HG02970 (cell line): ENCODE data around the gene HOXC12.

Source experiments
- ATAC-seq: cut with Tn5 transposase; IDR thresholded peaks from one replicate; pipeline ENCODE4 v1.9.1; 2021; ENCODE audit warnings: mild to moderate bottlenecking, moderate library complexity, moderate number of reproducible peaks; ENCODE audit not compliant: unreplicated experiment, low FRiP score

The HOXC12 gene

DNA sequence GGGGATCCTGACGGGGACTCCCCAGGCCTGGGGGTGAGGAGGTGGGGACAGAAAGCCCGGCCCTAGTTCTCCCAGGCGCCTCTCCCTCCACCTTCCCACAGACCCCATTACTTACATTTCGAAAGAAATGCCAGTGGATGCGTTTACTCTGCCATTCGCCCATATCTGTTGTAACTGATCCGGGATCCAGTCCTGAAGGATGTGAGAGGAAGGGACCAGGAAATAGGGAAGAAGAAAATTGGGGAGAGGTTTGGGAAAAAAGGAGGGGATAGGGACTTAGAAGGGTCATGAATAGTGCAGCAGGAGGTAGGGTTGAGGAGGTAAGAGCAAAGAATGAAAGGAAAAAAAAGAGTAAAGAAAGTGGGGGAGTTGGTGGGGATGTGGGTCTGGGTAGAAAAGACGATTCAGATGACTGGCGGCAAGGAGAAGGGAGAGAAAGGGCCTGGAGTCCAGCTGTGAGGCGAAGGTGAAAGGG is 1.1 kb downstream of the HOXC12 start:
- no peak for ATAC-seq

DNA sequence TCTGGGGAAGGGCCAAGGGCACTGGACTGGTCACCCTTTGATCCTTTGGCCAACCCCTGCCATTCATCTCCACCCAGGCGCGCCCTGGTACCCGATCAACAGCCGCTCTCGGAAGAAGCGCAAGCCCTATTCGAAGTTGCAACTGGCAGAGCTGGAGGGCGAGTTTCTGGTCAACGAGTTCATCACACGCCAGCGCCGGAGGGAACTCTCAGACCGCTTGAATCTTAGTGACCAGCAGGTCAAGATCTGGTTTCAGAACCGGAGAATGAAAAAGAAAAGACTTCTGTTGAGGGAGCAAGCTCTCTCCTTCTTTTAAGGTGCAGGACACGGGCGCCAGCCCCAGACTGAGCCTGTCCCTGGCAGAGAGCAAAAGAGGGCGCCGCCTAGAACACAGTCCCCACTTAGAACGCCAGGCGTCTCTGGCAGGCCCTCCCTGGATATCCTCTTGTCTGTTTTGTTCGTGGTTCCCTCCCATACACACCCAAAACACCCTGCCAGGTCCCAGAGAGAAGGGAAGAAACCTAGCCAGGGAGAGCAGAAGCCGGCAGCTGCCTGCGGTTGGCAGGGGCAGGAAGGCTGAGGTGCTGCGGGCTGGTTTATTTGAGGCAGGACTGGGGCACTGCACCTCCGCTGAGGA is 1.7 kb downstream of the HOXC12 start:
- no peak for ATAC-seq

DNA sequence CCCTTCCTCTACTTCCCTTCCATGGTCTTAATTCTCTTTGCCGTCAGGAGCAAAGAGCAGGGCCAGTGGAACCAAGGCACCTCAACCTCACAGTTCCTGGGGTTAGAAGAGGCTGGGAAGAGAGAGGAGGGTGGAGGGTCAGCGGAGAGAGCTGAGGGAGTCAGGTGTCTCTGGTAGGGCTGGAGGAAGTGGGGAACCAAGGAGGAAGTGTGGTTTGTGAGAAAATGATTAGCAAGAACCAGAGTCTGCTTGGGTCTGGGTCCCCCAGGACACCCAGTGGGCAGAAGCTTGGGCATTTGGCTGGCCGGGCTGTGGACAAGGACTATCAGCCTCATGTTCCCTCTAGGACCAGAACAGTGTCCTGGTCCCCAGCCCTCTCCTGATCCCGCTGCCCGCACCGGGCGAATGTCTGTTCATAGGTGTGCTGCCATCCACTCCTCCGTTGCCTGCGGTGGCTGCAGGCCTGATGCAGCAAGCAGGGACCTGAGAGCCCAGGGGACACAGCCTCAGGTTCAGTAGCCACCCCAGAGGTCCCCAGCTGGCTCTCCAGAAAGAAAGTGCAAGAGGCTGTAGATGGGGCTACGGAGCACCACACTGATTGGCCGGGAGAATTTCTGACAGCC is 2.3 kb downstream of the HOXC12 start:
- ATAC-seq, result no peak

DNA sequence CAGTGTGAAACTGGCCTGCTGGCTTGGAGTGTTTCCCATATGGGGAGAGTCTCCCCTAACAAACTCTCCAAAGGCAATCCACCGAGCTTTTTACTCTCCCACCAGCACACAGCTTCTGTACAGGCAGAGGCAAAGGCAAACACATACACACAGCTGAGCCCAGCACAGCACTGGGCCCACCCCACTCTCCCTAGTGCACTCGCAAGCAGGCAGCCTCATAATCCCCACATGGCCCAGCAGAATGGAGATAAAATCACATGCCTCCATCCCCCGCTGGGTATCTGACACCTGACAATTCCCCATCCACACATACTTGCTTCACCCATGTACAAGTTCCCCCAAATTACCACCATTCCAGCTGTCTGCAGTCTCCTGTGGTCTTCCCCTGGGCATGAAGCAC is 3.4 kb downstream of the HOXC12 start:
- no peak for ATAC-seq

DNA sequence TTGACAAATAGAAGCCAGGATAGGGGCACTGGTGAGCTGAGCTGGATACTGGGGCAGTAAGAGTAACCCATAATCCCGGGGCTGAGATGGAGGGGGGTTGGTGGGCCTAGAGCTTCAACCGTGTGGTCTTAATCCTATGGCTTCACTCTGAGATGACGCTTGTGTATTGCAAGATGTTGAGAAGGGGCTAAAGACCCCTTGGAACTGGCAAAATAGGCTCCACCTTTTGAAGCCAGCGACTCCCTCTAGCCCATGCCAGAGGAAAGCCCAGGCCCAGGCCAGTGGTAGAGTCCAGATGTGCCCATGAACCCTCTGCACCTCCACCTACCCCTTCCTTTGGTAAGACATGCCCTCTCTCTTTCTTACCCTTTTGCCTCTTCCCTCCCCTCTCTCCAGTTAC is 4.6 kb downstream of the HOXC12 start:
- no peak for ATAC-seq

DNA sequence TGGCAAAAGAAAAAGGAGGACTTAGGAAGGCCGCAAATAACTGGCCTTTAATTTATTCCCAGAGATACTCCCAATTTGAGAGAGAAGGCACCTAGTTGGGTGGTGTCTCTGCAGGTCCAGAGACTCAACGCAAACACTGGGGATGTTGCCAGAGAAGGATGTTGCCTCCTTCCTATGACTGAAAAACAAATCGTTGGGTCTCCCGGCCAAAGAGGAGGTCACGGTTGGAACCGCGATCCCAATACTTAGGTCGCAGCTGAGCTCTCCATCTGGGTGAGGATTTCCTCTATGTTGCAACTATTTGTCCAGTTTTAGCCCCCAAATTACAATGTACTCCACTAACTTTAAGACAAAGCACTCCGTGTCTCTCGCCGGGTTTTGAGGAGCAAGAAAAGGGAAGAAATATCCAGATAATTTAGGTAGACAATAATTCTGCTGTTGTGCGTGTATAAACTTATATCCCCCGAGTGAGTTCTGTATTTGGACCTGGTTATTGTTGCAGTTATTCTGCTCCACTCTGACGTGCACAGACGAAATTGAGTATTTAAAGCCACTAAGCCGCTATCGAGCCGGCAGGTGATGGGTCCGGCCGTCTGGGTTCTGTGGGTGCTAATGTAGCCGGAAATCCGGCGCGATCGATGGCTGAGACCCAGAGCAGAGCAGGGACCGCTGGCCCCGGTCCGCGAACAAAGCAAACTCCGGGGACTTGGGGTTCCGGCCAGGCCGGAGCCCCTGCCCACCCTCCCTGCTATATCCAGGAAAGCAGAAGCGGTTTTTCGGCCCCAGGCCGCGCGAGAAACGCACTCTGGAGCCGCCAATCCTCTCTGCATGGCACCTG is 5.7 kb downstream of the HOXC12 start:
- no peak for ATAC-seq

DNA sequence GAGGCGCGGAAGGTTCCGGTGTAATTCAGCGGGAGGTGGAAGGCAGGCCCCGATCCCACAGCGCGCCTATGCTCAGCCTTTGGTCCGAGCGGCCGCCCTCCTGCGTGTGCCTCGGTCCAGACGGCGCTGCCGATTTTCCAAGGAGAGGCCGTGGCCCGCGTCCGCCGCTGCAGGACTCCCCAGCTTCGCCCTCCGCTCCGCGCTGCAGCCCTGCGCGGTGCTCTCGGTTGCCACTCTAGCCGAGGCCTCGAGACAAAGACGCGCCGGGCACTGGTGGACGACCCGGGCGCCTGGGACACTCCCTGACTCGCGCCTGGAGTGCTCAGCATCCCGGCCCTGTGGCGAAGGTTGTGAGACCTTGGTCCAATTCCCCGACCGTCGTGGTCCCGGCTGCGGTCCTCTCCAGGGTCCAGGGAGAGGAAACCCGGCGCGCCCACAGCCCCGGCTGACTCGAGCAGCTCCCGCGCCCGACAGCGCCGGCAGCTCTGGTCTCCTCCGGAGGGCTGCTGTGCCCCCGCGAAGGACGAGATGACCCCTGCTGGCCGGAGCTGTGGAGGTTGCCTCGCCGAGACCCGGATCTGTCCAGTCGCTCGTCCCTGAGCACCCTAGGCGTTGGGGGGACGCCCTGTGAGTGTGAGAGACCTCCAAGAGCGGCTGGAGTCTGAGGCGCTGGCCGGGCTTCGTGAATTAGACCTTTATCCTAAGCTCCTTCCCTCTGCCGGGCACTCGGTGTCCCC is 6.5 kb downstream of the HOXC12 start:
- ATAC-seq, result no peak

DNA sequence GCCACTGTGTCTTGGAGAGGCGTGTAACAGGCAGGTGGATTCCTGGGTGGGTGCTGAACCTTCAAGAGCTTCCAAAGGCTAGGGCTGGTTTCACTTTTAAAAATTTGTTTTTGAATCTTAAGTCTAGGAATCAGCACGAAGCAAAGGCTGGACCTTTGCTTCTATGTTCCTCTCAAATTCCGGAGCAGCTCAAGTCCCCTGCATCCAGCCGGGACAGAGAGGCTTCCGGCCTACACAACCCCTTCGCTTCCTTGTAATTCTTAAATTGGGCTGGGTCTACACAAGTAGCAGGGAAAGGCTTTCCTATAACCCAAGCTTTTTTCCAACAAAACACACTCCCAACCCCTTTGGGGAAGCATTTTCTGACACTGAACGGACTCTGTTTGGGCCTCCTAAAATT is 8.3 kb downstream of the HOXC12 start:
- ATAC-seq, result no peak

DNA sequence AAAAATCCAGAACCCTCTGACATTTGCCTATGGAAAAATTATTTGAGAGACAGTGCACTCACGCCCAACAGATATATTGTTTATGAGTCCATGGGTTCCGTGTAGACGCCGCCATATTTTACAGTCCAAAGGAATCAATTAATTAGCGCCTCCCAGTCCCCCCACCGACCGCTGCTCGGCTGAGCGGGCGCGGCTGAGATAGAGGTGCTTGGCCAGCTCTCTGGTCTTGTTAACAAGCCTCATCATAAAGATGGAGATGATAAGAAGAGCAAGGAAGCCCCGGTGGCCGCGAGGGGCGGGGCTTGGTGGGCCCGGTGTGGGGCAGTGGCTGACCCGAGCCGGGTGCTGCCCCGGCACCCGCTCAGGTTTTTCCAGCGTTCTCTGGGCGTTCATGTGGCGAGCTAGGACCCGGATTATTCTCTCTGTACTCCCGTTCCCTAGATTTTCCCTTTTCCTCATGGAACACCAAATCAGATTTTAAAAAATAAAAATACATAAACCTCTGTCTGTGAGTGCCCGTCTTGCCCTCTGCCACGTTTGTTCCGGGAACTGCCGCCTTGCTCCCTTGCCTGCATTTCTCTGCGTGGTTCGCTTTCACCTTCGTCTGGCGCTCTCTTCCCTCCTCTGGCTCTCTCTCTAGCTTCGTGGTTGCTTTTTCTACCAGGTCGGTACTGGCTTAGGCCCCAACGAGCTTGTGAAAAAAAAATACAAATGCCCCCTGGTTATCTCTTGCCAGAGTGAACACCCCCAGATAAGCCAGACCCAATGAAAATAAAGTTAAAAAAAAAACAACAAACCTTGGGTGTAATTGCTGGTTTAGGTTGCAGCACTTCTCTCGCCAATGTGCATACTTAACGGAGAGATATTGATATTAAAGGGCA is 9.0 kb downstream of the HOXC12 start:
- ATAC-seq, result no peak

DNA sequence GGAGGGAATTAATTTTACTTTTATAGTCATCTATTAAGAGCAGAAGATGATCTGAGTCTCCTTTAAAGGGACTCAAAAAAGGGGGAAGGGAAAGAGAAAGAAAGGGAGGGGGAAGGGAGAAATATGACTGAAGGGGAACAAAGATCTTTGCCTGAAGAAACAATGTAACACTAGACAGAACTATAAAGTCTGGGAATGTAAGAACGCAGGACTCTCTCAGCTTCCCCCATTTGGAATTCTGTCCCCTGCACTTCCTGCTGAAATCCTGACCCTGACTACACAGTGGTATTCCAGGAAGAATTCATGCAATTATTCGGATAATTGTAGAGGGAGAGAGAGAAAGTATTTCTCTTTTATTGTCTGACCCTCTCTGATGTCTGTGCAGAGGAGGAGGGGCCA is 9.6 kb downstream of the HOXC12 start:
- ATAC-seq, result no peak

DNA sequence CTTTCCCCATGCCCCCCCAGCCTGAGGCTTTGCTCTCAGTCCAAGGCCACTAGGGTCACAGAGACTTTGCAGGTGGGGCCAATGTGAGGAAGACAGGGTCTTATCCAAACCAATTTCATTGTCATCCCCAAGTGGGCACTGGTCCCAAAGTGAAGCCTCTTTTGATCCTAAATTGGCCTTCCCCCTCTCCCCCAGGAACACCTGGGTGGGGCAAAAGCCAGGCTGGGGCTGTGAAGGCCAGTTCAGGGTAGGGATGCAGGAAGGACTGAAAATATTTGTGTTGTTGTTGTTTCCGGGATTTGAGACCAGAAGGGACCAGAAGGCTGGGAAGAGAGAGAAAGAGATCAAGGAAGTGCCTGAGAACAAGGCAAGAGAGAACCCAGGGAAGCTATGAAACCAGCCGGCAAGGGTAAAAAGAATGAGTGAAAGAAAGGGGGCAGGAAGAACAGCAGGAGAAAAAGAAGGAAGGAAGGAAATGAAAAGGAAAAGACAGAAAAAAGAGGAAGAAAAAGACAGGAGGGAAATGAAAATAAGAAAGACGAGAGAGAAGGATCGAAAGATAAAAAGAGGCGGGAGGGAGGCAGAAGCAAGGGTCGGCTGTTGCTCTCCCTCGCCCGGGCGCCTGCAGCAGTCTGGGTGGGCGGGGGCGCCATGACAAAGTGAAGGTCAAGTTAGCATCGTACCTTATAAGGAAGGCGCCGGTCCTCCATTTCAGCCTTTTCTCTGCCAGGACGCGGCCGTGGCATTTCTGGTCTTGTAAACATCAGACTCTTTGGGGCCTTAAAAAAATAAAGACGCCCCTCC is 10.8 kb downstream of the HOXC12 start:
- no peak for ATAC-seq

DNA sequence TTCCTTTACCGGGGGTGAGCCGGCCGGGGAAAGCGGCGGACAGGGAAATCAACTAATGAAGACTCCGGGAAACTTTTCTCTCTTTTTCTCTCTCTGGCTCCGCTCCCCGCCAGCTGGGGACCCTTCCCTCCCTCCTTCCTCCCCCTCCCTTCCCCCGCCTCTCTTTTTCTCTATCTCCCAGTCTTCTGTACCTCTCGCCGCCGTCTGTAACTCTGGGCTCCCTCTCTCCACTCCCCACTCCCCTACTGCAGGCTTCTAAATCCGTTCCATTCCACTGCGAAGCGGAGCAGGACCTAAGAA is 11.3 kb downstream of the HOXC12 start:
- no peak for ATAC-seq

DNA sequence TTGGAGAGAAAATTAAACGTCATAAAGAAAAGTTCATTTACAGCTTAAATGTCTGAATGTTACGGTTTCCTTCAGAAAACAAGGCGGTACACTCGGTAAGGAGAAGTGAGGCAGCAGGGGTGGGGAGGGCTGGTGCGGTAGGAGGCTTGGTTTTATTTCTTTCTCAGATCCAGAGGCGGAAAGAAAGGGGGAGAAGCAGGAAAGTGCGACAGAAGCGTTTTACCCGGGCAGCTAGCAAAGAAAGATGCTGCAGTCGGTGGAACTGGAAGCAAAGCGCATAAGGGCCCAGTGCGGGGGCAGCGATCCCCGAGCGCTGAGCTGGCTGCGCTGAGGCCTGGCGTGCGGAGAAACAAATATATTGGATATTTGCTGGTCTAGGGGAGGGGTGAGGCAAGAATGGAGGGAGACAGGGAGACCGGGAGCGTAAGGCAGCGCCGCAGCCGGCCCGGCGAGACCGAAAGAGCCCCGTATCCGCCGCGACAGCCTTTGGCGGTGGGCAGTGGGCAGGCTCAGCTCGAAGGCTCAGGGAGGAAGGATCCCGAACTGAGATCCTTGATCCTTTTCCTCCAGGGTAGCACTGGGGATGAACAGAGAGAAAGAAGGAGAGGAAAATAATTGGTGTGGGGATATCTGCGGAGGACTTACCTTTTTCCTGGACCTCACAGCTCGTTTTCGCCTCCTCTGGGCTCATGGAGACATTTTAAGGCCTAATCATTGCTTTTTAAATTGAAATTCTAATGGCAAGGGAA is 11.9 kb downstream of the HOXC12 start:
- ATAC-seq, result no peak

DNA sequence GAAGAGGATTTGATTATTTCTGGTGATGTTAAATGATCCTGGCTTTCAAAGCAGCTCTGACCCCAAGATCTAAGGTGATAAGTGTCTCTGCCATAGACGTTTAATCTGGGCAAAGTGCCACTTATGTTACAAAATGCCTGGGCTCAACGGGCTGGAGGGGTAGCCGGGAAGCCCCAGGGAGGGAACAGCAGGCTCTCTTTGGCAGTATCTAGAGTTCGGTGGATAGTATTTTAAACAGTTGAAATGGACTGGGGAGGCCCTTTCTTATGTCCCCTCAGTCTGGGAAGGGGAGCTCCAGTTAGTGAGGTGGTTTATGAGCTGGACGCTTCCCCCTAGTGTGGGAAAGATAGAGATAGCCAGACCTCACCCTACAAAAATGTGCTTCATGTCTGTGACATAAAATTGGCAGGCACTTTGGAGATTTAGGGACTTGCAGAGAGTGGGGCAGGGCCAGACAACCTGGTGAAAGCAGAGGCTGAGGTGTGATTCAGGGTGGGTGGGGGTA is 12.8 kb downstream of the HOXC12 start:
- ATAC-seq, result no peak

DNA sequence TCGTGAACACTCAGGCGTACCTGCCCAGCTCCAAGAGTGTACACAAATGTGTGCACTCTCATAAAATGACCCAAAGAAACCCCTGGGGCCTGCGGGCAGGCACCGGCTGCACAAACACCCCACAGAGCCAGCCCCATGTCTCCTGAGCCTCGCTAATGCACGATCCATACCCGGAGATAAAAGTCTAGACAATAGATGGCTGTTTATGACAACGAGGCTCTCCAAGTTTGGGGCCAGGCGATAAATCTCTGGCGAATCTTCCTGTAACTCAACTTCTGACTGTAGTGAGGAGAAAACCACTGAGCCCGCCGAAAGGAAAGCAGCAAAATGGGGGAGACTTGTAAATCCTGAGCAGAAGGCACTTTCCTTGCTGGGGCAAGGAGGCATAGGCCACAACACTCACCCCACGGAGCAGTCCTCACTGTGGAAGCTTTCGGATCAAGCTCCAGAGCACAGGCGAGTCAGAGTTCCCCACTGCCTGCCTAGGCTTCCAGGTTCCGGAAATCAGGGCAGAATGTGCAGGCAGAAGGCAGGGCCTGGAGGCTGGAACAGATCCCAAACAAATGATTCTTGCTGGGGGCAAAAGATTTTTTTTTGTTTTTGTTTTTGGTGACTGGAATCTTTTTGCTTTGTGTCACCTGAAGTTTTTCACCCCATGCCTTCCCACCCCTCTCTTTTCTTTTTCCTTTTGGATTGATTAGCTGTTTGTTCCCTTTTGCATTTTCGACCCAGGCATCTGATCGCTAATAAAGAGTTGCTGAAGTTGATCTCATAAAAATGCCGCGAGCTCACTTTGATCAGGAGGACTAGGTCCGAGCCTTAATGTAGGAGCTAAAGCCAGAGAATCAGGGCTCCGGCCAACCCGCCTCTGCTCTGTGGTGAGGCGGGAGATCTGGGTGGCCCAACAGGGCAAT is 13.8 kb downstream of the HOXC12 start:
- no peak for ATAC-seq

DNA sequence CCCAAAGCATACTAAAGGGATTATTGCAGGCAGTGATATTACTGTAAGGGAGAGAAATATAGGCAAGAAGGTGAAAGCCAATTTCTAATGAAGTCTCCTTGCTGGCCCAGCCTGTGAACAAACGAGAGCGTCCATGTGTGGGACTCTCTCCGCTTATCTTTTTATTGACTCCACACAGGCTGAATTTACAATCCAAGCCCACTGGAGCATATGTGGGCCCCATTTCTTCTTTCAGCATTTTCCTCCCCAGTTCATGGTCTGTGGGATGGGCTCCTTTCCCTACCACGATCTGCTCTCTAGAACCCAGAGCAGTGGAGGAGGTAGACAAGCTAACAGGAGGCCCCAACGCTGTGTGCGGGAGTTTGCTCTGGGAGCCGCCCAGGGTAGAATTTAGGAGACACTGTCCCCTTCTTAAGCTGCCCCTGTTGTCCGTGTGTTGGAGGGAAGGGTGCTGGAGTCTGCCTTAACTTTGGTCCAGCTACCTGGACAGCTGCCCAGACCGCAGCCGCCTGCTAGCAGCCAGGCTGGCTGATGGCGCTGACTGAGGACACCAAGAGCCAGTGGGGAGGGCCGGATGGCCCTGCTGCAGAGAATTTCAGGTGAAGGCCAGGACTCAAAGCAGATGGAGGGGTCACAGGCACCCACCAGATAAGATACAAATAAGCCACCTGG is 15.0 kb downstream of the HOXC12 start:
- no peak for ATAC-seq

DNA sequence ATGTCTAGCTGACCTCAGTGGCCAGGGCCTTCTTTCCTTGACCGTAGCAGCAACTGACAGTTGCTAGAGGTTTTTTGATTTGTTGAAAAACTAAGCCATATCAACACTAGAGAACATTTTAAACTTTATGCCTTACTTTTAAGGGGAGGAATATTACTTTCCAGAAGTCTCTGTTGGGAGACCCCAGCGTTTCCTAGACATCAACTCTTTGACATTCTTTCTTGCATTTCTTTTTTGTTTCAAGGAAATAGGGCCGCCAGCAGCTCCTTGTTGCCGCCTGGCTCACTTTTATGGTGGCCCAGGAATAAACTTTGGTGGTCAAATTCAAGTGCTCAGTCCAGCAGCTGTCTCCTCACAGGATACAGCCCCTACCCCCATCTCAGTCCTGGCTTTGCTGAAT is 15.7 kb downstream of the HOXC12 start:
- ATAC-seq, result no peak
